WTC11 (cell line): ENCODE results near the gene LRMDA.

Experiments
- ATF1 ChIP-seq: sonication (generic); formaldehyde crosslinking; IDR thresholded peaks from 2 replicates; pipeline ENCODE4 v1.8.1; 2023; ENCODE audit warnings: mild to moderate bottlenecking, moderate library complexity, missing genetic modification reagents
- ATF6 ChIP-seq: sonication (generic); formaldehyde crosslinking; IDR thresholded peaks from 2 replicates; pipeline ENCODE4 v1.8.1; 2023; ENCODE audit warnings: mild to moderate bottlenecking, missing genetic modification reagents
- CTCF ChIP-seq: fragments of 200-600 bp; IDR thresholded peaks from 2 replicates; pipeline ENCODE4 v1.8.0; 2022; ENCODE audit warnings: antibody characterized with exemption
- JUN ChIP-seq: sonication (generic); formaldehyde crosslinking; IDR thresholded peaks from 2 replicates; pipeline ENCODE4 v1.8.0; 2023; ENCODE audit warnings: mild to moderate bottlenecking, missing genetic modification reagents
- USF1 ChIP-seq: sonication (generic); formaldehyde crosslinking; IDR thresholded peaks from 2 replicates; pipeline ENCODE4 v1.8.0; 2022; ENCODE audit warnings: mild to moderate bottlenecking, missing genetic modification reagents

- TF ChIP-seq ATF1 (no peak), CTCF (no peak), JUN (no peak), ATF6 (CRISPR knock-in tag) (no peak), USF1 (CRISPR knock-in tag) (no peak)
Observed at GRCh38 chr10:76191336-76191735, 759.9 kb downstream of the LRMDA start.
